Mucosa of descending colon (tissue), 3 donors: ENCODE measurements around the gene NIPSNAP3A. TPM values are rescaled to one million over a fixed set of nuclear protein-coding genes. Genes with fewer than 3 reads are reported as not detected.

Experiments used
- ATAC-seq: fragments of 200-7000 bp; cut with Tn5 transposase; one replicate; pipeline ENCODE4 v1.9.1; 2020; ENCODE audit warnings: mild to moderate bottlenecking, moderate library complexity
- DNase-seq, 3 donors: peaks; one replicate each; pipeline ENCODE4 v3.0.0-alpha.2; 2020
- H3K36me3 ChIP-seq: fragments of 200-600 bp; one replicate; pipeline ENCODE4 v1.8.0; 2021; ENCODE audit warnings: low read depth, mild to moderate bottlenecking
- H3K4me1 ChIP-seq: fragments of 200-600 bp; one replicate; pipeline ENCODE4 v1.8.0; 2021; ENCODE audit warnings: low read depth, mild to moderate bottlenecking
- H3K4me3 ChIP-seq: fragments of 200-600 bp; one replicate; pipeline ENCODE4 v1.8.0; 2021; ENCODE audit warnings: mild to moderate bottlenecking
- H3K9me3 ChIP-seq: fragments of 200-600 bp; one replicate; pipeline ENCODE4 v1.8.0; 2021; ENCODE audit warnings: mild to moderate bottlenecking
- CTCF ChIP-seq: fragments of 200-600 bp; IDR thresholded peaks from one replicate; pipeline ENCODE4 v1.8.0; 2022; ENCODE audit warnings: antibody characterized with exemption, mild to moderate bottlenecking
- intact Hi-C, 2 donors: fragments of 100-400 bp; cut with DNase I in 1 of 2; cut with micrococcal nuclease in 1 of 2; formaldehyde crosslinking; loops; one replicate each; pipeline versions ENCODE4 v1.11.0 to v1.11.1; 2022; cut with DNase I, micrococcal nuclease
- total RNA-seq, 3 donors: library from RNA; stranded (reverse); fragmentation: NEBNext Ultra II Directional in 2 of 3; extraction: Animal tissue kit (Norgen Biotek cat#: 25700) in 2 of 3; gene quantifications; one replicate each; pipeline versions ENCODE4 v1.2.1 to v1.2.4, GENCODE V29; 2021 to 2023
- donor health status: DM: no; HTN: no; CAD: no; lungs with moderate emphysema.
- donor health status: DM: no; HTN: no; CAD: no.
- donor health status: DM: no; HTN: yes; CAD: no.

NIPSNAP3A gene
- total RNA-seq, 3 donors from 2014 or later, result 23.7 to 51.2 (median 34.6) TPM

- Histone ChIP-seq H3K36me3 (no peaks in the 10 kb centered on the region), H3K4me1 (no peaks in the 10 kb centered on the region), H3K9me3 (no peaks in the 10 kb centered on the region), H3K4me3 (no peak overlapping the region)
- intact Hi-C loops, result no loop called here
- no peak for TF ChIP-seq CTCF
- ATAC-seq, result no peak
- no peak for DNase-seq
Observed at GRCh38 chr9:104788251-104788650, 40.8 kb downstream of the NIPSNAP3A start.

- TF ChIP-seq CTCF, result no peak
- no peaks in the 10 kb centered on the region for H3K36me3 ChIP-seq
- no peak for DNase-seq
- H3K4me3 ChIP-seq, result no peak overlapping the region
- no peaks in the 10 kb centered on the region for H3K4me1 ChIP-seq
- ATAC-seq, result no peak
- no peaks in the 10 kb centered on the region for H3K9me3 ChIP-seq
- intact Hi-C loops, result no loop called here
Observed at GRCh38 chr9:104794070-104794469, 46.6 kb downstream of the NIPSNAP3A start.

- ATAC-seq (peak; percentile 16), DNase-seq (no peak)
- no peak for TF ChIP-seq CTCF
- intact Hi-C loops, result no loop called here
- H3K4me1 ChIP-seq, result no peaks in the 10 kb centered on the region
- H3K36me3 ChIP-seq, result no peaks in the 10 kb centered on the region
- H3K9me3 ChIP-seq, result no peaks in the 10 kb centered on the region
- no peak overlapping the region for H3K4me3 ChIP-seq
Observed at GRCh38 chr9:104795082-104795481, 47.6 kb downstream of the NIPSNAP3A start.

- TF ChIP-seq CTCF, result no peak
- ATAC-seq (no peak), DNase-seq (no peak)
- Histone ChIP-seq H3K4me1 (no peaks in the 10 kb centered on the region), H3K36me3 (no peaks in the 10 kb centered on the region), H3K9me3 (no peaks in the 10 kb centered on the region), H3K4me3 (no peak overlapping the region)
- intact Hi-C loops, result no loop called here
Observed at GRCh38 chr9:104795857-104796256, 48.4 kb downstream of the NIPSNAP3A start.

GRCh38 chr9:104798209-104798995 lies 50.9 kb downstream of the NIPSNAP3A start:
- ATAC-seq (no peak), DNase-seq (no peak)
- Histone ChIP-seq H3K4me1 (no peaks in the 10 kb centered on the region), H3K9me3 (no peaks in the 10 kb centered on the region), H3K36me3 (peaks cover 4% of the 10 kb centered on the region), H3K4me3 (no peak overlapping the region)
- no peak for TF ChIP-seq CTCF
- intact Hi-C loops, result no loop called here
